A673 (cell line): ENCODE results near the gene TEX14. TPM values are rescaled to one million over a fixed set of nuclear protein-coding genes. Genes with fewer than 3 reads are reported as not detected.

Experiments used
- BruUV-seq: library from RNA; stranded (reverse); fragments of 400-500 nt; replicated peaks from 2 replicates; lab custom pipeline; 2021; lab: Mats Ljungman, UMichigan
- CTCF ChIA-PET: fragments of 300-600 bp; sonication (Branson Sonifier 250); formaldehyde crosslinking; loops from one replicate; lab custom pipeline; 2022; ENCODE audit warnings: antibody characterized with exemption; lab: Charles Lee
- POLR2A ChIA-PET: fragments of 300-600 bp; sonication (Branson Sonifier 250); formaldehyde crosslinking; loops from one replicate; lab custom pipeline; 2022; ENCODE audit warnings: antibody characterized with exemption; ENCODE audit not compliant: low non-redundant PET; lab: Charles Lee
- DNase-seq: peaks from one replicate; pipeline ENCODE4 v3.0.0-alpha.2; 2015; ENCODE audit warnings: low spot score
- H3K27ac ChIP-seq: fragments of 200-600 bp; sonication (generic); 2 replicates; pipeline ENCODE4 v1.5.1; 2016; ENCODE audit warnings: mixed run types, low read depth, mild to moderate bottlenecking, mixed read lengths, antibody characterized with exemption, low read length; ENCODE audit not compliant: poor library complexity, severe bottlenecking
- H3K27me3 ChIP-seq: fragments of 200-600 bp; sonication (generic); replicated peaks from 2 replicates; pipeline ENCODE4 v1.6.1; 2017; ENCODE audit warnings: mixed run types, low read depth, mild to moderate bottlenecking, mixed read lengths, antibody characterized with exemption, low read length; ENCODE audit not compliant: insufficient read depth, poor library complexity
- H3K36me3 ChIP-seq: fragments of 200-600 bp; sonication (generic); 2 replicates; pipeline ENCODE4 v1.6.1; 2016; ENCODE audit warnings: mixed run types, mild to moderate bottlenecking, mixed read lengths, antibody characterized with exemption, low read length; ENCODE audit not compliant: insufficient read depth, poor library complexity, severe bottlenecking
- H3K4me1 ChIP-seq: fragments of 200-600 bp; sonication (generic); 2 replicates; pipeline ENCODE4 v1.6.1; 2017; ENCODE audit warnings: mixed run types, mild to moderate bottlenecking, mixed read lengths, antibody characterized with exemption, low read length; ENCODE audit not compliant: insufficient read depth, poor library complexity, severe bottlenecking
- H3K4me3 ChIP-seq: fragments of 200-600 bp; sonication (generic); 2 replicates; pipeline ENCODE4 v1.5.1; 2016; ENCODE audit warnings: low read depth, mixed run types, mild to moderate bottlenecking, mixed read lengths, low read length; ENCODE audit not compliant: poor library complexity, severe bottlenecking
- H3K9me3 ChIP-seq: fragments of 200-600 bp; sonication (generic); 2 replicates; pipeline ENCODE4 v1.6.1; 2016; ENCODE audit warnings: mixed run types, low read depth, mild to moderate bottlenecking, mixed read lengths, antibody characterized with exemption, low read length; ENCODE audit not compliant: poor library complexity, severe bottlenecking
- CTCF ChIP-seq: fragments of 300-800, 200-600 bp; sonication (generic); conservative IDR thresholded peaks from 2 replicates; pipeline ENCODE4 v1.5.1; 2017; ENCODE audit warnings: low read depth, mild to moderate bottlenecking, antibody characterized with exemption, low read length, moderate library complexity, mixed read lengths
- EZH2 ChIP-seq: fragments of 200-600 bp; sonication (generic); IDR thresholded peaks from 2 replicates; pipeline ENCODE4 v1.6.1; 2017; ENCODE audit warnings: borderline replicate concordance, low read depth, mild to moderate bottlenecking, mixed read lengths, antibody characterized with exemption, low read length; ENCODE audit not compliant: poor library complexity, severe bottlenecking
- intact Hi-C: fragments of 100-400 bp; cut with micrococcal nuclease; formaldehyde crosslinking; loops from one replicate; pipeline ENCODE4 v1.10.0; 2022; ENCODE audit not compliant: unreplicated experiment
- total RNA-seq: library from RNA; stranded (reverse); gene quantifications from 2 replicates; pipeline ENCODE4 v1.2.3, GENCODE V29; 2021

TEX14 gene
- total RNA-seq, 1 experiment from 2014 or later, result 0.26 TPM

- intact Hi-C loops, result no loop called here
- POLR2A ChIA-PET, result no interaction called here
Observed at GRCh38 chr17:58668598-58668935, 23.3 kb downstream of the TEX14 start.

DNA sequence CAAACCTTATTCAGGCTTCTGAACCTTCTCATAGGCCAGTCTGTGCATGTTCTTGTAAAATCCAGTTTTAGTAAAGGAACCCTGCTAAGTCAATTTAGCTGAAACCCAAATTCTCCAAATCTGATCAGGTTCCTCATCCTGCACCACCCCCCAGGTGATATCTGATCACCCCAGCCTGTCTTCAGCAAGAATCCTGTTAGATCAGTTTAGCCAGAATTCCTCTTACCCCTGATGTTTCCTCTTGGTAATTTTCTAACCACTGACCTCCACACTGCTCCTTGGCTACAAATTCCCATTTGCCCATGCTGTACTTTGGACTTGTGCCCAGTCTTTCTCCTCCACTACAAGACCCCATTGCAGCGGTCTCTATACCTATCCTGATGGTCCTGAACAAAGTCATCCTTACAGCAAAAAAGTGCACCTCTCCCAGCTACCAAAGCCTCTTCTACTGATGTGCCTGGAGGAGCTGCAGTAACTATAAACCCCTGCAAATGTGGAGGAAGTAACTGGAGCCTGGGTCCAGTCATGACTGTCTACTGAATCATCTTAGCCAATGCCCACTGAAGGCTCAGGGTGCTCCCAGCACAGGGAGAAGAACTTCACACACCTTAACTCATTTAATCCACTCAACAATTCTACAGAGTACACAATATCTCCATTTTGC, 23.8 kb downstream of the TEX14 start:
- CTCF ChIA-PET, result no interaction called here
- no peak for DNase-seq
- H3K27me3 ChIP-seq, result no peaks in the 10 kb centered on the region
- no peak overlapping the region for H3K4me3 ChIP-seq
- no TSS peak for BruUV-seq
- H3K36me3 ChIP-seq, result no peaks in the 10 kb centered on the region
- no peaks in the 10 kb centered on the region for H3K9me3 ChIP-seq
- intact Hi-C loops, result no loop called here
- H3K4me1 ChIP-seq, result no peaks in the 10 kb centered on the region
- POLR2A ChIA-PET, result no interaction called here
- TF ChIP-seq CTCF (no peak), EZH2 (no peak)
- H3K27ac ChIP-seq, result no peak overlapping the region

More at GRCh38 chr17:58668598-58668935, 23.3 kb downstream of the TEX14 start:
- Histone ChIP-seq H3K36me3 (no peaks in the 10 kb centered on the region), H3K9me3 (no peaks in the 10 kb centered on the region), H3K27ac (no peak overlapping the region), H3K27me3 (no peaks in the 10 kb centered on the region), H3K4me3 (no peak overlapping the region), H3K4me1 (no peaks in the 10 kb centered on the region)
- TF ChIP-seq CTCF (no peak), EZH2 (no peak)
- no peak for DNase-seq
- no TSS peak for BruUV-seq
- CTCF ChIA-PET, result no interaction called here

DNA sequence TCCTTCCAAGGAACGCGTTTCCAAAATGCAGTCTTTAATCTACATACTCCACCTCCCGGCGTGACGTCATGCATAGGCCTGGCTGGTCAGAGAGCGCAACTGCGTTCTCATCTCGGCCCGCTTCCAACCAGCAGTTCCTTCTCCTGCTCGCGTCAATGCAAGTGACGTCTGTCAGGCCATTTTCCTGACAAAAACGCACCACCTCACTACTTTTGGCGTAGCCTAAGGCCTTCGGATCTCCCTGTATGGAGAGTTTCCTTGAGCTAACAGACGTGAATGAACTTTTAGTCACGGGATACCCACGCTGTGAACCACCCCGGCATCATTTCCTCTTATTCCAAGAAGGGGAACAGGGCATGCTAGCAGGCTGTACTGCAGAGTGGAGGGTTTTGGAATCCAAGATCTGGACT, 25.0 kb downstream of the TEX14 start:
- no TSS peak for BruUV-seq
- intact Hi-C loops, result no loop called here
- CTCF ChIA-PET, result no interaction called here
- no peak overlapping the region for H3K4me3 ChIP-seq
- POLR2A ChIA-PET, result no interaction called here
- H3K27me3 ChIP-seq, result no peaks in the 10 kb centered on the region
- DNase-seq, result peak; percentile 67
- no peak overlapping the region for H3K27ac ChIP-seq
- no peaks in the 10 kb centered on the region for H3K4me1 ChIP-seq
- no peak for TF ChIP-seq CTCF
- no peak for TF ChIP-seq EZH2
- H3K9me3 ChIP-seq, result no peaks in the 10 kb centered on the region
- H3K36me3 ChIP-seq, result no peaks in the 10 kb centered on the region
